PC-9 (cell line): ENCODE data around the gene DENND5A.

ENCODE experiments used
- CTCF ChIP-seq: fragments of 200-600 bp; sonication (generic); conservative IDR thresholded peaks from 2 replicates; pipeline ENCODE4 v1.6.1; 2017; ENCODE audit warnings: mixed run types, antibody characterized with exemption, mild to moderate bottlenecking, moderate library complexity
- EZH2 ChIP-seq: fragments of 200-600 bp; sonication (generic); IDR thresholded peaks from 2 replicates; pipeline ENCODE4 v1.8.0; 2017; ENCODE audit warnings: antibody characterized with exemption, low read depth

- no peak for TF ChIP-seq EZH2
- no peak for TF ChIP-seq CTCF
Observed at GRCh38 chr11:9266132-9266736, 1.1 kb upstream of the DENND5A start.
